ENCODE results near the gene ANLN. TPM values are rescaled to one million over a fixed set of nuclear protein-coding genes. Genes with fewer than 3 reads are reported as not detected.

ANLN gene
- total RNA-seq, 2 donors from 2014 or later: 0.78 to 1.6 TPM

DNA sequence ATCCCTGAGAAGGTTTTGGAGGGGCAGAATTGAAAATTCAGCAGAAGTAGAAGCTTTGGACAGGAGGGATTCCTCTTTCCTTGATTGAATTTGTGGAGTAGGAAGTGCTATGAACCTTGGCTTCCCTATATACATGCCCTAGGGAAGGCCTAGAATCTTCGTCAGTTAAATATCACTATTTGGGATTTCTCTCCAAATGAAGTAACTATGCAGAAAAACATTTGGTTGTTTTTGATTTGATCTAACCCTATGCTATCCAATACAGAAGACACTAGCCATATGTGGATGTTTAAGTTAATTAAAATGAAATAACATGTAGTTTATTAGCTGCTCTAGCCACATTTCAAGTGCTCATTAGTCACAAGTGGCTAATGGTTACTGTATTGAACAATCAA is 15.7 kb downstream of the ANLN start:
- no peak for ATAC-seq
- H3K27me3 ChIP-seq: no peaks in the 10 kb centered on the region
- intact Hi-C loops (cut with DNase I): no loop called here
- no peaks in the 10 kb centered on the region for H3K9me3 ChIP-seq
- no peak for DNase-seq
- H3K4me1 ChIP-seq: no peaks in the 10 kb centered on the region
- H3K27ac ChIP-seq: no peak overlapping the region
- TF ChIP-seq CTCF (IDR thresholded peaks at IDR 0.05): no peak
- TF ChIP-seq POLR2A (IDR thresholded peaks at IDR 0.05): no peak
- WGBS, 2 donors: 88 to 100% methylated on average over 1 of the region's 1 CpG
- no peak overlapping the region for H3K4me3 ChIP-seq
- no peaks in the 10 kb centered on the region for H3K36me3 ChIP-seq (replicated peaks in 1 of 2; ENCODE audit: insufficient read depth in 1 of 2, low read depth in 2 of 2)

GRCh38 chr7:36406156-36406555 is 16.5 kb downstream of the ANLN start:
- no peaks in the 10 kb centered on the region for H3K4me1 ChIP-seq
- TF ChIP-seq CTCF (IDR thresholded peaks at IDR 0.05) (no peak), POLR2A (IDR thresholded peaks at IDR 0.05) (no peak)
- no peaks in the 10 kb centered on the region for H3K36me3 ChIP-seq (replicated peaks in 1 of 2; ENCODE audit: insufficient read depth in 1 of 2, low read depth in 2 of 2)
- no peak overlapping the region for H3K4me3 ChIP-seq
- no peak for ATAC-seq
- H3K27me3 ChIP-seq: no peaks in the 10 kb centered on the region
- no peak overlapping the region for H3K27ac ChIP-seq
- intact Hi-C loops (cut with DNase I): no loop called here
- 92 to 94% methylated on average over 5 of the region's 5 CpGs for whole genome bisulfite sequencing, 2 donors
- H3K9me3 ChIP-seq: no peaks in the 10 kb centered on the region
- no peak for DNase-seq

GRCh38 chr7:36407636-36408550 is 18.2 kb downstream of the ANLN start:
- no peak for TF ChIP-seq CTCF (IDR thresholded peaks at IDR 0.05)
- no peak for TF ChIP-seq POLR2A (IDR thresholded peaks at IDR 0.05)

DNA sequence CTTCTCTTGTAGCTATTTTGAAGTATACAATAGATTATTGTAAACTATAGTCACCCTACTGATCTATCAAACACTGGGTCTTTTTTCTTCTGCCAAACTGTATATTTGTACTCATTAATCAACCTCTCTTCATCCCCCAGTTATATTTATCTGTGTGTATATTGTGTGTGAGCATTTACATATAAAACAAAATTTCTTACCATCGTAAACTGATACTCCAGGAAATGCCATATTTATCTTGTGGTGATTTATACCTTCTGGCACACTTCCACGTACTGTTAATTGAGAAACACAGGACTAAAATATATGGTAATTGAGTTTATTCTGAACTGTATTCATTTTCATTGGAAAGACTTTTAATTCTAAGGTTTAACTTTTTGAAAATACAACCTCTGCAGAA is 18.9 kb downstream of the ANLN start:
- Histone ChIP-seq H3K9me3 (no peaks in the 10 kb centered on the region), H3K36me3 (replicated peaks in 1 of 2; ENCODE audit: insufficient read depth in 1 of 2, low read depth in 2 of 2) (no peaks in the 10 kb centered on the region), H3K27ac (no peak overlapping the region), H3K4me1 (no peaks in the 10 kb centered on the region), H3K27me3 (no peaks in the 10 kb centered on the region), H3K4me3 (no peak overlapping the region)
- 38 to 40% methylated on average over 2 of the region's 2 CpGs for WGBS, 2 donors
- intact Hi-C loops (cut with DNase I): no loop called here
- TF ChIP-seq POLR2A (IDR thresholded peaks at IDR 0.05) (no peak), CTCF (IDR thresholded peaks at IDR 0.05) (no peak)
- no peak for DNase-seq
- no peak for ATAC-seq

More at GRCh38 chr7:36407636-36408550, 18.2 kb downstream of the ANLN start:
- no peaks in the 10 kb centered on the region for H3K4me1 ChIP-seq
- DNase-seq: no peak
- intact Hi-C loops (cut with DNase I): no loop called here
- 88 to 92% methylated on average over 8 of the region's 8 CpGs for WGBS, 2 donors
- no peak overlapping the region for H3K27ac ChIP-seq
- no peak overlapping the region for H3K4me3 ChIP-seq
- no peaks in the 10 kb centered on the region for H3K9me3 ChIP-seq
- no peak for ATAC-seq
- no peaks in the 10 kb centered on the region for H3K27me3 ChIP-seq
- H3K36me3 ChIP-seq (replicated peaks in 1 of 2; ENCODE audit: insufficient read depth in 1 of 2, low read depth in 2 of 2): no peaks in the 10 kb centered on the region

GRCh38 chr7:36409180-36409579 is 19.5 kb downstream of the ANLN start:
- intact Hi-C loops (cut with DNase I): no loop called here
- WGBS, 2 donors: 75 to 88% methylated on average over 1 of the region's 1 CpG

More at GRCh38 chr7:36409180-36409579, 19.5 kb downstream of the ANLN start:
- Histone ChIP-seq H3K27me3 (no peaks in the 10 kb centered on the region), H3K36me3 (replicated peaks in 1 of 2; ENCODE audit: insufficient read depth in 1 of 2, low read depth in 2 of 2) (no peaks in the 10 kb centered on the region), H3K9me3 (no peaks in the 10 kb centered on the region), H3K4me3 (no peak overlapping the region), H3K27ac (no peak overlapping the region), H3K4me1 (no peaks in the 10 kb centered on the region)
- TF ChIP-seq CTCF (IDR thresholded peaks at IDR 0.05) (no peak), POLR2A (IDR thresholded peaks at IDR 0.05) (no peak)
- no peak for DNase-seq
- ATAC-seq: no peak

Data from body of pancreas (tissue), 4 donors.